ENCODE measurements around the gene REM1. TPM values are rescaled to one million over a fixed set of nuclear protein-coding genes. Genes with fewer than 3 reads are reported as not detected.

Gene REM1
- total RNA-seq, 1 experiment from 2014 or later, result not detected

- no peak overlapping the region for H3K27ac ChIP-seq (ENCODE audit: insufficient read length, low read depth, low read length)
- H3K23ac ChIP-seq (ENCODE audit: insufficient read length, low read depth, low read length), result no peak overlapping the region
- DNase-seq, result no peak
- H3K27me3 ChIP-seq (ENCODE audit: insufficient read depth, low read length), result 0 out of 2 replicates have a peak, but pooled peaks cover 2% of the 10 kb centered on the region
- no peak overlapping the region for H3K4me2 ChIP-seq (ENCODE audit: insufficient read depth, insufficient read length, low read length)
- Mint-ChIP-seq H3K9me3 (peaks cover 70 to 90% of the 10 kb centered on the region in 2 experiments), H3K27ac (no peak overlapping the region), H3K4me3 (no peak overlapping the region), H3K27me3 (ENCODE audit: low read depth) (peaks cover 14% of the 10 kb centered on the region), H3K36me3 (ENCODE audit: insufficient read depth in 1 of 3, low read depth in 3 of 3) (peaks cover 3 to 33% (median 10%) of the 10 kb centered on the region in 3 experiments), H3K4me1 (no peaks in the 10 kb centered on the region)
- no peak overlapping the region for H2AK5ac ChIP-seq (ENCODE audit: insufficient read length, low read length)
- no peaks in the 10 kb centered on the region for H3K79me2 ChIP-seq (ENCODE audit: insufficient read depth, low read length)
- no peak overlapping the region for H3K56ac ChIP-seq (ENCODE audit: insufficient read length, low read depth, low read length)
- no peak overlapping the region for H4K91ac ChIP-seq (ENCODE audit: insufficient read length, low read depth, low read length)
- H3K23me2 ChIP-seq (ENCODE audit: insufficient read length, low read depth, low read length, poor library complexity, severe bottlenecking), result no peaks in the 10 kb centered on the region
- no peak overlapping the region for H3K9ac ChIP-seq (ENCODE audit: extremely low read depth, insufficient read length, low read length)
- no peaks in the 10 kb centered on the region for H3K79me1 ChIP-seq (ENCODE audit: insufficient read depth, low read depth, low read length, poor library complexity, severe bottlenecking)
- peaks cover 60% of the 10 kb centered on the region for H3K9me3 ChIP-seq (ENCODE audit: control insufficient read depth, low read depth, low read length)
- H3T11ph ChIP-seq (ENCODE audit: low read length), result no peak overlapping the region
- H4K5ac ChIP-seq (ENCODE audit: insufficient read length, low read depth, low read length), result no peak overlapping the region
- H2AFZ ChIP-seq (ENCODE audit: low read length), result no peak overlapping the region
- no peak for TF ChIP-seq CTCF (conservative IDR thresholded peaks at IDR 0.05)
- H3K4ac ChIP-seq (ENCODE audit: low read depth, low read length), result no peak overlapping the region
- no CpG with 5 or more reads among the region's 2 CpGs for WGBS (ENCODE audit: extremely low coverage, insufficient read length, low lambda C conversion rate)
- H3K18ac ChIP-seq (ENCODE audit: insufficient read length, low read depth, low read length), result no peak overlapping the region
- no peaks in the 10 kb centered on the region for H3K4me1 ChIP-seq (ENCODE audit: insufficient read depth, low read length)
- H2BK20ac ChIP-seq (ENCODE audit: low read depth, low read length, poor library complexity, severe bottlenecking), result no peak overlapping the region
- H2BK12ac ChIP-seq (ENCODE audit: insufficient read length, low read depth, low read length), result no peak overlapping the region
- no peak overlapping the region for H2BK15ac ChIP-seq (ENCODE audit: low read depth, low read length)
- no peak overlapping the region for H4K8ac ChIP-seq (replicated peaks; ENCODE audit: insufficient read length, low read depth, low read length)
- H3K14ac ChIP-seq (ENCODE audit: insufficient read depth, low read length), result no peak overlapping the region
- H2BK120ac ChIP-seq (ENCODE audit: low read depth, low read length, poor library complexity, severe bottlenecking), result no peak overlapping the region
- H2BK5ac ChIP-seq (ENCODE audit: insufficient read length, low read length), result no peak overlapping the region
- no peaks in the 10 kb centered on the region for H4K20me1 ChIP-seq (ENCODE audit: control insufficient read depth, insufficient read depth, insufficient read length)
These were observed 13.0 kb downstream of the REM1 start for GRCh38 chr20:31488115-31488514.
